ENCODE results near the gene RBP2.

The RBP2 gene

DNA sequence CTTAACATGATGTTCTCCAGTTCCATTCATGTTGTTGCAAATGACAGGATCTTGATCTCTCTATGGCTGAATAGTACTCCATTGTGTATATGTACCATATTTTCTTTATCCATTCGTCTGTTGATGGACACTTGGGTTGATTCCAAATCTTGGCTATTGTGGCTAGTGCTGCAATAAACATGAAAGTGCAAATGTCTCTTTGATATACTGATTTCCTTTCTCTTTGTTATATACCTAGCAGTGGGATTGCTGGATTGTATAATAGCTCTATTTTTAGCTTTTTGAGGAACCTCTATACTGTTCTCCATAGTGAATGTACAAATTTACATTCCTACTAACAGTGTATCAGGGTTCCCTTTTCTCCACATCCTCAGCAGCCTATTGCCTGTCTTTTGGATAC is 5.9 kb upstream of the RBP2 start:
- H3K4me3 ChIP-seq (ENCODE audit: low read depth, low read length) = no peak overlapping the region
- DNase-seq (ENCODE audit: low read depth) = no peak
- TF ChIP-seq CTCF (IDR thresholded peaks at IDR 0.05; ENCODE audit: insufficient read depth, low read depth, low read length, missing control alignments) = no peak

- TF ChIP-seq CTCF (IDR thresholded peaks at IDR 0.05; ENCODE audit: insufficient read depth, low read depth, low read length, missing control alignments) = no peak
- DNase-seq (ENCODE audit: low read depth) = no peak
- no peak overlapping the region for H3K4me3 ChIP-seq (ENCODE audit: low read depth, low read length)
Measured at GRCh38 chr3:139481116-139481515, 4.8 kb upstream of the RBP2 start.

- DNase-seq (ENCODE audit: low read depth) = no peak
- no peak for TF ChIP-seq CTCF (IDR thresholded peaks at IDR 0.05; ENCODE audit: insufficient read depth, low read depth, low read length, missing control alignments)
- H3K4me3 ChIP-seq (ENCODE audit: low read depth, low read length) = no peak overlapping the region
Measured at GRCh38 chr3:139480585-139480984, 4.3 kb upstream of the RBP2 start.

- no peak for DNase-seq (ENCODE audit: low read depth)
- TF ChIP-seq CTCF (IDR thresholded peaks at IDR 0.05; ENCODE audit: insufficient read depth, low read depth, low read length, missing control alignments) = no peak
Measured at GRCh38 chr3:139477710-139478640, 1.7 kb upstream of the RBP2 start.

GRCh38 chr3:139473155-139473771 is 3.1 kb downstream of the RBP2 start:
- TF ChIP-seq CTCF (IDR thresholded peaks at IDR 0.05; ENCODE audit: insufficient read depth, low read depth, low read length, missing control alignments) = no peak
- no peak overlapping the region for H3K4me3 ChIP-seq (ENCODE audit: low read depth, low read length)

More at GRCh38 chr3:139477710-139478640, 1.7 kb upstream of the RBP2 start:
- no peak overlapping the region for H3K4me3 ChIP-seq (ENCODE audit: low read depth, low read length)

DNA sequence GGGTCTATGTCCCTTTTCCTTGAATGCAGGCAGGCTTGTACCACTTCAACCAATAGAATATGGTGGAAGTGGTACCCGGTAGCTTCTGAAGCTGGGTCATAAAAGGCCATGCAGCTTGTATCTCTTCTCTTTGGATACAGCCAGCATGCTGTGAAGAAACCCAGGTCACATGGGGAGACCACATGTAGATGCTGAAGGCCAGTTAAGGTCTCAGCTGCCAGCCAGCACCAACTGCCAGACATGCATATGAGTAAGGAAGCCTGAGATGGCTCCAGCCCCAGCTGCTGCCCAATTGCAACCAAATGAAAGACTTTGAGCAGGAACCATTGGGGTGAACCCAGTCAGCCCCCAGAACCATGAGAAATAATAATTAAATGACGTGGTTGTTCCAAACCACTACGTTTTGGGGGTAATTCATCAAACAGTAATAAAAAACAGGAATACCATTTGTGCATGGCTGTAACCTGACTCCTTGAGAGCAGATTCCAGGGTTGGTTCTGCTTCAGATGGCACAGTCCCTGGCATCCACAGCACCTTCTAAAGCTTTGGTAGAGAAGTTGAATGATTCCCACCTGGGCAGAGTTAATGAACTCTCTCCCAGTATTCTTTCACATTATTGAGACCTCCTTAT is 3.8 kb downstream of the RBP2 start:
- no peak for TF ChIP-seq CTCF (IDR thresholded peaks at IDR 0.05; ENCODE audit: insufficient read depth, low read depth, low read length, missing control alignments)
- no peak for DNase-seq (ENCODE audit: low read depth)
- no peak overlapping the region for H3K4me3 ChIP-seq (ENCODE audit: low read depth, low read length)

More at GRCh38 chr3:139473155-139473771, 3.1 kb downstream of the RBP2 start:
- no peak for DNase-seq (ENCODE audit: low read depth)
